Subcutaneous adipose tissue (tissue), 4 donors: ENCODE results near the gene RSRP1. TPM values are rescaled to one million over a fixed set of nuclear protein-coding genes. Genes with fewer than 3 reads are reported as not detected.

Experiments used
- total RNA-seq, 4 donors: library from RNA; depleted of rRNA; stranded (reverse); fragments of >200 nt; gene quantifications; one replicate each; pipeline ENCODE4 v1.1.0, GENCODE V29; 2016
- TF ChIP-seq, protein P1 (sequence below): fragments of 450-650 bp; IDR thresholded peaks from one replicate; pipeline ENCODE4 v1.5.1; 2016; ENCODE audit warnings: low read depth, mild to moderate bottlenecking, control low read depth, antibody characterized with exemption, moderate library complexity

Gene RSRP1
- total RNA-seq, 4 donors from 2014 or later, result 101 to 141 (median 129) TPM

GRCh38 chr1:25219661-25220251 is 27.5 kb downstream of the RSRP1 start:
- TF ChIP-seq, protein P1, sequence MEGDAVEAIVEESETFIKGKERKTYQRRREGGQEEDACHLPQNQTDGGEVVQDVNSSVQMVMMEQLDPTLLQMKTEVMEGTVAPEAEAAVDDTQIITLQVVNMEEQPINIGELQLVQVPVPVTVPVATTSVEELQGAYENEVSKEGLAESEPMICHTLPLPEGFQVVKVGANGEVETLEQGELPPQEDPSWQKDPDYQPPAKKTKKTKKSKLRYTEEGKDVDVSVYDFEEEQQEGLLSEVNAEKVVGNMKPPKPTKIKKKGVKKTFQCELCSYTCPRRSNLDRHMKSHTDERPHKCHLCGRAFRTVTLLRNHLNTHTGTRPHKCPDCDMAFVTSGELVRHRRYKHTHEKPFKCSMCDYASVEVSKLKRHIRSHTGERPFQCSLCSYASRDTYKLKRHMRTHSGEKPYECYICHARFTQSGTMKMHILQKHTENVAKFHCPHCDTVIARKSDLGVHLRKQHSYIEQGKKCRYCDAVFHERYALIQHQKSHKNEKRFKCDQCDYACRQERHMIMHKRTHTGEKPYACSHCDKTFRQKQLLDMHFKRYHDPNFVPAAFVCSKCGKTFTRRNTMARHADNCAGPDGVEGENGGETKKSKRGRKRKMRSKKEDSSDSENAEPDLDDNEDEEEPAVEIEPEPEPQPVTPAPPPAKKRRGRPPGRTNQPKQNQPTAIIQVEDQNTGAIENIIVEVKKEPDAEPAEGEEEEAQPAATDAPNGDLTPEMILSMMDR, result no peak

DNA sequence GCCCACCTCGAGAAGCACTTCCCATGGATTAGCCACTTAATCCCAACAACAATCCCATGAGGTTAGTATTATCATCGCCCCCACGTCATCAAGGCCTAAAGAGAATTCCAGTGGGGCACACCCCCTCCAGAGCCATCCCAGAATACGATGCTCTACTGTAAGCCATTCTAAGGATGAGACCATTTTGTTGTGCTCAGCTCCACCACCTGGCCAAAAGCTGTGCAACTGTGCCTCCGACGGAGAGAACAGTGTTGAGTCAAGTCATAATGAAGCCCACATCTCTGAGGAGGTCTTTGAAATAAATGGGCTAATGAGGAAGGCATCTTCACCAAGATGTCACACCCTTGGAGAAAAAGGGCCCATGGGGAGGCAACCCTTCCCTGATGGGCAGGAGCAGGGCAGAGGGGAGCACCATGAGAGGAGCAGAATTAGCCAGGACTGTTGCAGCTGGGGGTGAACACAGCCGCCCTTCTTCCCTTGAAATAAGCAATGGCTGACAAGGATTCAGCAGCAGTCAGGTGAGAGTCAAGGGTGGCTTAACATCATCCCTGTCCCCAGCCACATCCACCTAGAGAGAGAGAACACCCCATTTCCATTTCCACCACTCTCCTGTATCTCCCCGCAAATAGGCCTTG is 29.5 kb downstream of the RSRP1 start:
- TF ChIP-seq, protein P1, result no peak

GRCh38 chr1:25217015-25217414 is 30.2 kb downstream of the RSRP1 start:
- TF ChIP-seq, protein P1, result no peak

DNA sequence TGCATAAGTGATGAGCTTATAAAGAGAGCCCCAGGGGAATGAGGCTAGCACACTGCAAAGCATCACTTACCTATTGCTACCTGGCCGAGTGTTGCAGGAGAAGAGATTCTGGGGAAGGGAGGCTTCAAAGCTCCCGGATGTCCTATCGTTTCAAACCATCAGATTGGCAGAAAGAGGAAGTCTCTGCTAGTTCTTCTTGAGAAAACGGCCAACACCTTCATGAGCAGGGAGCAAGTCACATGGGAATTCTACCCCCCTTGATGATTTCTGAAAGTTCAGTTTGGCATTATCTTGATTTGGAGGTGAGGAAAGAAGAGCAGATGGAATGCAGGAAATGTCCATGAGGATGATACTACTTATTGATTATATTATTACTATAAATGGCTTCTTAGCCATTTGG is 31.1 kb downstream of the RSRP1 start:
- TF ChIP-seq, protein P1, result no peak

- TF ChIP-seq, protein P1, result no peak
These were observed 34.5 kb downstream of the RSRP1 start for GRCh38 chr1:25212725-25213124.

DNA sequence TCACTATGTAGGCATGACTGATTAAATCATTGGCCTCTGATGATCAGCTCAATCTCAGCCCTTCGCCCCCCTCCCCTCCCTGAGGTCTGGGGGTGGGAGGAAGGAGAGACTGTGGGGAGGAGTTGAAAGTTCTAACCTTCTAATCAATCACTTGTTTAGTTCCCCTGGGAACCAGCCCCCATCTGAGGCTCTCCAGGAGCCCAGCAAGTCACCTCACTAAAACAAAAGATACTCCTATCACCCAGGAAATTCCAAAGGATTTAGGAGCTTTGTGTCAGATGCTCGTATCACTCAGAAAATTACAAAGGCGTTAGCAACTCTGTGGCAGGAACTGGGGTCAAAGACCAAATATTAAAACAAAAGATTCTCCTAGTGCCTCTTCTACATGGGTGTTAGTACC is 36.5 kb downstream of the RSRP1 start:
- TF ChIP-seq, protein P1, result no peak

- TF ChIP-seq, protein P1, result no peak
These were observed 37.7 kb downstream of the RSRP1 start for GRCh38 chr1:25209516-25209915.
